Measurements from ENCODE around the gene OSGEPL1.
A peak's percentile ranks its signal among the peaks of the same experiment; 100 is the strongest.

Gene OSGEPL1, protein sequence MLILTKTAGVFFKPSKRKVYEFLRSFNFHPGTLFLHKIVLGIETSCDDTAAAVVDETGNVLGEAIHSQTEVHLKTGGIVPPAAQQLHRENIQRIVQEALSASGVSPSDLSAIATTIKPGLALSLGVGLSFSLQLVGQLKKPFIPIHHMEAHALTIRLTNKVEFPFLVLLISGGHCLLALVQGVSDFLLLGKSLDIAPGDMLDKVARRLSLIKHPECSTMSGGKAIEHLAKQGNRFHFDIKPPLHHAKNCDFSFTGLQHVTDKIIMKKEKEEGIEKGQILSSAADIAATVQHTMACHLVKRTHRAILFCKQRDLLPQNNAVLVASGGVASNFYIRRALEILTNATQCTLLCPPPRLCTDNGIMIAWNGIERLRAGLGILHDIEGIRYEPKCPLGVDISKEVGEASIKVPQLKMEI

DNA sequence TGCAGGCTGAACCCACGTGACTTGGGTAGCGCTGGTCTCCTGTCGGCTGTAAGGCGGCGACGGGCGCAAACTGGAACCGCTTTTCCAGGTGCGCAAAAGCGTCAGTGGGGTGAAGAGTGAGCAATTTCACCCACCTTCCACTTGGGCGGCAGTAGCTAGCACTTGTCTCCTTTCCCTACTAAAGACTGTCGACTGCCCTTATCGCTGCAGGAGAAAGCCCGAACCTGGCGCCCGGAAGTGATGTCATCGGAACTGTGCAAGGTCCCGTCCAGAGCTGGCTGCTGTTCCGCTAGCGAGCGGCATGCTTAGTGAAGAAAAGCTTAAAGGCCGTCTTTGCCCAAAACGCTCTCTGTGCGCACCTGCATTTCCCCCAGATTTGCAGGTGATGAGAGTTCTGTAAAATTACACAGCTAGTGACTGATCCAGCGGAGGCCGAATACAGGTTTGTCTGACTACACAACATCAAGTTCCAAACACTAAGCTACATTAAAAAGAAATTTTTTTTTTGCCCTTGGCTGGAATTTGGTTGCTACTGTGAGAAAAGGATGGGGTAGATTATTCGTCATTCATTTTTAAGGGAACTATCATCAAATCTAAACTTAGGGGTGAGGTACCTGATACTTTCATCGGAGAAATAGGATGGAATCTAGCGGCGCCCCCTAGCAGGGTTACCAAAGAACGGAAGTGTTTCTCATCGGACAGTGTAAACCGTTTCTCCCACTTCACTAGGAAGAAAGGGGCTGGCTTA, at the start of gene OSGEPL1:
OSGEPL1 (minus strand) TSS at position 242 of the 748 bp plus-strand sequence. CDS start 1,152 bp downstream, outside the sequence.
- H3K27me3 ChIP-seq (ENCODE audit: control insufficient read depth, insufficient read depth, low read length): no peaks in the 10 kb centered on the region
- H3K4me3 ChIP-seq (ENCODE audit: low read depth, low read length): peak within 1 kb of the TSS; percentile 80
- peak within 1 kb of the TSS; percentile 86 for H3K9ac ChIP-seq (ENCODE audit: low read length)
- H3K4me1 ChIP-seq (ENCODE audit: control insufficient read depth, insufficient read depth, low read length): no peaks in the 10 kb centered on the region
- H3K36me3 ChIP-seq (ENCODE audit: control insufficient read depth, insufficient read depth, low read length): peaks cover 7% of the 10 kb centered on the region; the same call in 1 of the 2 replicates
- H3K9me3 ChIP-seq (ENCODE audit: control insufficient read depth, insufficient read depth, low read depth, low read length): no peaks in the 10 kb centered on the region
- H3K27ac ChIP-seq (ENCODE audit: low read depth, low read length): peak within 1 kb of the TSS; percentile 92

DNA sequence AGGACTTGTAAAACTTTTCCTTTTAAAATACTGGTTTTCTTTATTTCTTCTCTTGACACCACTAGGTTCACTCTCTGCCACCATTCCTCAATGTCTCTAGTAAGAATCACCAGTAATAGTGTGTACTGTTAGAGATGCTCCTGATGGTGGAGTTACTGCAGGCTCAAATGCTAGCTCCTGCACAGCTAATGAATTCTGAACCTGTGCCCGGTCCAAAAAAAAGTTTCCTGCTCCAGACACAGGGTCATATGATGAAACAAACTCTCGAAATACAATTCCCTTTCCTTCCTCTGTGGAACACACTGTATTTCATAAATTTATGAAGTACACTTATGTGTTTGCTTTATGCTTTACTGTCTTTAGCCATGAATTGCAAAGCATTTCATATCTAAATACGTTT, 40.8 kb upstream of the OSGEPL1 start:
- no peaks in the 10 kb centered on the region for H3K9me3 ChIP-seq (ENCODE audit: control insufficient read depth, insufficient read depth, low read depth, low read length)
- H3K27me3 ChIP-seq (ENCODE audit: control insufficient read depth, insufficient read depth, low read length): no peaks in the 10 kb centered on the region
- no peaks in the 10 kb centered on the region for H3K4me1 ChIP-seq (ENCODE audit: control insufficient read depth, insufficient read depth, low read length)
- no peak overlapping the region for H3K4me3 ChIP-seq (ENCODE audit: low read depth, low read length)
- peaks cover 66% of the 10 kb centered on the region for H3K36me3 ChIP-seq (ENCODE audit: control insufficient read depth, insufficient read depth, low read length)
- H3K27ac ChIP-seq (ENCODE audit: low read depth, low read length): no peak overlapping the region
- no peak overlapping the region for H3K9ac ChIP-seq (ENCODE audit: low read length)

DNA sequence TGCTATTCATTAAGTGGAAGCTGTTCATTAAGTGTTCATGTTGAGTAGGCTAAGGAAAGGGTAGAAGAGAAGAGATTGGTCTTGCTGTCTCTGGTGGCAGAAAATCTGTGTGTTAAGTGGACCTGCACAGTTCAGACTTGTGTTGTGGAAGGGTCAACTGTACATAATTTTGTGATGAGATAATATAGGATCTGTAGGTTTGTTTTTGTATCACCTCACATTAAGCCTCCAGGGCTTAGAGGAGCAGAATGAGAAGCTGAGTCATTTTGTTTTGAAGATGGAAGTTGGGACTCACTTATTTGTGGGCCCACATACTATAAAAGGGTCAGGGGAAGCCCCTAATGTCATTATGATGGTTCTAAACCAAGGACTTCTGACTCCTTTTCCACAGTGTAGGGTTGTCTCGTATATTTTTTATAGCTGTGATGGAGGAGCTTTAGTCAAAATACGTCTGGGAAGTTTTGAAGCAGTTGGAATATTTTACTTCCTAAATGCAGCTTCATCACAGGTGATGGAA, 39.9 kb upstream of the OSGEPL1 start:
- Histone ChIP-seq H3K4me1 (ENCODE audit: control insufficient read depth, insufficient read depth, low read length) (no peaks in the 10 kb centered on the region), H3K9me3 (ENCODE audit: control insufficient read depth, insufficient read depth, low read depth, low read length) (no peaks in the 10 kb centered on the region), H3K27ac (ENCODE audit: low read depth, low read length) (no peak overlapping the region), H3K27me3 (ENCODE audit: control insufficient read depth, insufficient read depth, low read length) (no peaks in the 10 kb centered on the region), H3K36me3 (ENCODE audit: control insufficient read depth, insufficient read depth, low read length) (peaks cover 66% of the 10 kb centered on the region), H3K9ac (ENCODE audit: low read length) (no peak overlapping the region), H3K4me3 (ENCODE audit: low read depth, low read length) (no peak overlapping the region)

DNA sequence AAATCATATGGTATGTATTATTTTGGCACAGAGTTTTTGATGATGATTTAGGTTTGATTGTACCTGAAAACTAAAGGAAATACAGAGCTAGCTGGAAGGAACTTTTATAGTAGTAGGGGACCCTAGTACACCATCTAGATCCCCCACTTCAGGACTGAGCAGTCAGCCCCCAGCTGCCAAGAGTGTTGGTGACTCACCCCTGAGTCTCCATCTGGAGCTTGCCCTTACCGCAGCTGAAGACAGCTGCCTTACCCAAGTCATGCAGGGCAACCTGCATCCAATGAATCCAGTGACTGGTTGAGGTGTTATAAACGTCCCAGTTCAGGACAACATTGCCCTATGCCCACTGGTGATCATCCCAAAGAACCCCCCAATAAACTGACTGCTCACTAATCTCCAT, 36.9 kb upstream of the OSGEPL1 start:
- Histone ChIP-seq H3K9me3 (ENCODE audit: control insufficient read depth, insufficient read depth, low read depth, low read length) (no peaks in the 10 kb centered on the region), H3K36me3 (ENCODE audit: control insufficient read depth, insufficient read depth, low read length) (peaks cover 76% of the 10 kb centered on the region), H3K27ac (ENCODE audit: low read depth, low read length) (no peak overlapping the region), H3K9ac (ENCODE audit: low read length) (no peak overlapping the region), H3K4me3 (ENCODE audit: low read depth, low read length) (no peak overlapping the region), H3K4me1 (ENCODE audit: control insufficient read depth, insufficient read depth, low read length) (no peaks in the 10 kb centered on the region), H3K27me3 (ENCODE audit: control insufficient read depth, insufficient read depth, low read length) (no peaks in the 10 kb centered on the region)

DNA sequence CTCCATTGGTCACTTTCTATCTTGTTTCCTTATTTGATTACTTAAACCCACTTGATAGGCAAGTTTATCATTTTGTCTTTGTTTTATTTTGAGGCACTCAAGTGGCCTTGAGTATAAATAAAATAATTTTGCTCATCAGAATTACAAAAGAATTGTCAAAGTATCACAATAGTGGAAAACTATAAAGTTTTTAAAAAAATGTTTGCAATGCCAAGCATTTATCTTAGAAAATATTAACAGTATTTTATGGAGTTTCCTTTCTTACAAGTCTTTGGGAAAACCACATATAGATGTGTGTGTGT, 36.4 kb upstream of the OSGEPL1 start:
- Histone ChIP-seq H3K36me3 (ENCODE audit: control insufficient read depth, insufficient read depth, low read length) (peaks cover 76% of the 10 kb centered on the region), H3K9ac (ENCODE audit: low read length) (no peak overlapping the region), H3K27me3 (ENCODE audit: control insufficient read depth, insufficient read depth, low read length) (no peaks in the 10 kb centered on the region), H3K4me1 (ENCODE audit: control insufficient read depth, insufficient read depth, low read length) (no peaks in the 10 kb centered on the region), H3K4me3 (ENCODE audit: low read depth, low read length) (no peak overlapping the region), H3K9me3 (ENCODE audit: control insufficient read depth, insufficient read depth, low read depth, low read length) (no peaks in the 10 kb centered on the region), H3K27ac (ENCODE audit: low read depth, low read length) (no peak overlapping the region)

DNA sequence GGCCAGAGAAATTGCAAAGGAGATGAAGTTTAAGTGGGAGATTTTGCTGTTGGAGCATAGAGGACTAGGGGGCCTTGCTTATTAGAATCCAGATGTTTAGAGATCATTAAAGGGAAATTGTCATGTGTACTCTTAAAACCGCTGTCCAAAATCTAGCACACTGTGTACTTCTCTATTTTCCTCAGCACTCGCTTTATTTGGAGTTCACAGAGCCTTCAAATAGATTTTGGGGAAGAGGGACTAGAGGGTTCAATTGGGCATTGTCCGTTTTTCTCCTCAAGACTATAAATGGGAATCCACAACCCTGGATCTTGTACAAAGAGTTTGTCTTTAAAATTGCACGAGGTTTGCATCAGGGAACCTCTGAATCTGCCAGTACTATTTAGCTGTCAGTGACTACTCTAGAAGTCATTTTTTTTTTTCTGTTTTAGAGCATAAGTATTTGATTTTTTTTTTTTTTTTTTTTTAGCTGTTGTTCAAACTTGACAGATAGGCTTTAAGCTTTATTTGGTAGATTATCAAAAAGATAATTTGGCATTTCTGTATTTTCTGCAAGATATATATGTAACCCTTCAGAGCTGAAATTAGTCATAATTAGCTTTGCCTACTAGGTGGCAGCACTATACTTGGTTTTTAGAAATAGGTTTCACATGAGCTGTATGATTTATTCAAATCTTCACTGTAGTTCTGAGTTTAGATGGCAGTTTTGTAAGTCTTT, 35.9 kb upstream of the OSGEPL1 start:
- H3K27ac ChIP-seq (ENCODE audit: low read depth, low read length): no peak overlapping the region
- H3K27me3 ChIP-seq (ENCODE audit: control insufficient read depth, insufficient read depth, low read length): no peaks in the 10 kb centered on the region
- no peak overlapping the region for H3K9ac ChIP-seq (ENCODE audit: low read length)
- H3K4me3 ChIP-seq (ENCODE audit: low read depth, low read length): no peak overlapping the region
- H3K4me1 ChIP-seq (ENCODE audit: control insufficient read depth, insufficient read depth, low read length): no peaks in the 10 kb centered on the region
- no peaks in the 10 kb centered on the region for H3K9me3 ChIP-seq (ENCODE audit: control insufficient read depth, insufficient read depth, low read depth, low read length)
- peaks cover 80% of the 10 kb centered on the region for H3K36me3 ChIP-seq (ENCODE audit: control insufficient read depth, insufficient read depth, low read length)

DNA sequence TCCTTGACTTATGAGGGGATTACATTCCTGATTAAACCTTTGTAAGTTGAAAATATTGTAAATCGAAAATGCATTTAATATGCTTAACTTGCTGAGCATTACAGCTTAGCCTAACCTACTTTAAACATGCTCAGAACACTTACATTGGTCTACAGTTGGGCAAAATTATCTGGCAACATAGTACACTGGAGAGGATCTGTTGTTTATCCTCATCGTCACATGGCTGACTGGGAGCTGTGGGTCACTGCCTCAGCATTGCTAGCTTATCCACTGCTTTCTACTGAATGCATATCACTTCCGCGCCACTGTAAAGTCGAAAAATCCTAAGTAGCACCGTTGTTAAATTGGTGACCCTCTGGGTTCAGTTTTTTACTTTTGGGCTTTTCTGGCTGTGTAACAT, 35.3 kb upstream of the OSGEPL1 start:
- H3K4me1 ChIP-seq (ENCODE audit: control insufficient read depth, insufficient read depth, low read length): no peaks in the 10 kb centered on the region
- H3K4me3 ChIP-seq (ENCODE audit: low read depth, low read length): no peak overlapping the region
- H3K36me3 ChIP-seq (ENCODE audit: control insufficient read depth, insufficient read depth, low read length): peaks cover 82% of the 10 kb centered on the region
- no peak overlapping the region for H3K9ac ChIP-seq (ENCODE audit: low read length)
- H3K9me3 ChIP-seq (ENCODE audit: control insufficient read depth, insufficient read depth, low read depth, low read length): no peaks in the 10 kb centered on the region
- H3K27me3 ChIP-seq (ENCODE audit: control insufficient read depth, insufficient read depth, low read length): no peaks in the 10 kb centered on the region
- no peak overlapping the region for H3K27ac ChIP-seq (ENCODE audit: low read depth, low read length)

DNA sequence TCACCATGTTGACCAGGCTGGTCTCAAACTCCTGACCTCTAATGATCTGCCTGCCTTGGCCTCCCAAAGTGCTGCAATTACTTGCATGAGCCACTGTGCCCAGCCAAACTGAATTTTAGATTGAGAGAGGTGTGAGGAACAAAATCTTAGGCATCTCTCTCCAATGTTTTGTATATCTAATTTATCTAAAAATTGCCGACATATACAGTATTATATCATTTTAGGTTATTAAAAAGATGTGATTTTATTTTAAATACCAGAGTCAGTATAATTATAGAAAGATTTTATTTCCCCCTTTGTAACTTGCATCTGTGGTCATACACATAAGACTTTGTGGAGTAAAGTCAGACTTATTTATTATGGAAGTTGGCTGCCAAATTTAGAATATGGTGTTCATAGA, 31.7 kb upstream of the OSGEPL1 start:
- H3K27ac ChIP-seq (ENCODE audit: low read depth, low read length): no peak overlapping the region
- H3K9me3 ChIP-seq (ENCODE audit: control insufficient read depth, insufficient read depth, low read depth, low read length): no peaks in the 10 kb centered on the region
- H3K27me3 ChIP-seq (ENCODE audit: control insufficient read depth, insufficient read depth, low read length): no peaks in the 10 kb centered on the region
- peaks cover 81% of the 10 kb centered on the region for H3K36me3 ChIP-seq (ENCODE audit: control insufficient read depth, insufficient read depth, low read length)
- H3K4me1 ChIP-seq (ENCODE audit: control insufficient read depth, insufficient read depth, low read length): no peaks in the 10 kb centered on the region
- H3K9ac ChIP-seq (ENCODE audit: low read length): no peak overlapping the region
- H3K4me3 ChIP-seq (ENCODE audit: low read depth, low read length): no peak overlapping the region

DNA sequence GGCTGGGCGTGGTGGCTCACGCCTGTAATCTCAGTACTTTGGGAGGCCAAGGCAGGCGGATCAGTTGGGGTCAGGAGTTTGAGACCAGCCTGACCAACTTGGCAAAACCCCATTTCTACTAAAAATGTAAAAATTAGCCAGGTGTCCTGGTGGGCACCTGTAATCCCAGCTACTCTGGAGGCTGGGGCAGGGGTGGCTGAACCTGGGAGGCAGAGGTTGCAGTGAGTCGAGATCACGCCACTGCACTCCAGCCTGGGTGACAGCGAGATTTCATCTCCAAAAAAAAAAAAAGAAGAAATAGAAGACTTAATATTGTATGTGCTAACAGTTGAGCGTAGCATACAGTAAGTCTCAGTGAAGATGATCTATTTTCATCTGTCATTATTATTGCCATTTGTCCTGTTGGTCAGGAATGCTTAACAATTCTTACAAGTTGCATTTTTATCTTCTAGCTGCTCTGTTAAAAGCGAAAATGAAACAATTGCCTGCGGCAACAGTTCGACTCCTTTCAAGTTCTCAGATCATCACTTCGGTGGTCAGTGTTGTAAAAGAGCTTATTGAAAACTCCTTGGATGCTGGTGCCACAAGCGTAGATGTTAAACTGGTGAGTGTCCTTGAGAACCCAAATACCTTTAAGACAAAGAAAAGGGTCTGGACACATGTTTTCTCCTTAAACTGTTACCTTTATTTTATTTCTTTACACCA, 28.9 kb upstream of the OSGEPL1 start:
- H3K36me3 ChIP-seq (ENCODE audit: control insufficient read depth, insufficient read depth, low read length): peaks cover 62% of the 10 kb centered on the region
- H3K4me1 ChIP-seq (ENCODE audit: control insufficient read depth, insufficient read depth, low read length): no peaks in the 10 kb centered on the region

DNA sequence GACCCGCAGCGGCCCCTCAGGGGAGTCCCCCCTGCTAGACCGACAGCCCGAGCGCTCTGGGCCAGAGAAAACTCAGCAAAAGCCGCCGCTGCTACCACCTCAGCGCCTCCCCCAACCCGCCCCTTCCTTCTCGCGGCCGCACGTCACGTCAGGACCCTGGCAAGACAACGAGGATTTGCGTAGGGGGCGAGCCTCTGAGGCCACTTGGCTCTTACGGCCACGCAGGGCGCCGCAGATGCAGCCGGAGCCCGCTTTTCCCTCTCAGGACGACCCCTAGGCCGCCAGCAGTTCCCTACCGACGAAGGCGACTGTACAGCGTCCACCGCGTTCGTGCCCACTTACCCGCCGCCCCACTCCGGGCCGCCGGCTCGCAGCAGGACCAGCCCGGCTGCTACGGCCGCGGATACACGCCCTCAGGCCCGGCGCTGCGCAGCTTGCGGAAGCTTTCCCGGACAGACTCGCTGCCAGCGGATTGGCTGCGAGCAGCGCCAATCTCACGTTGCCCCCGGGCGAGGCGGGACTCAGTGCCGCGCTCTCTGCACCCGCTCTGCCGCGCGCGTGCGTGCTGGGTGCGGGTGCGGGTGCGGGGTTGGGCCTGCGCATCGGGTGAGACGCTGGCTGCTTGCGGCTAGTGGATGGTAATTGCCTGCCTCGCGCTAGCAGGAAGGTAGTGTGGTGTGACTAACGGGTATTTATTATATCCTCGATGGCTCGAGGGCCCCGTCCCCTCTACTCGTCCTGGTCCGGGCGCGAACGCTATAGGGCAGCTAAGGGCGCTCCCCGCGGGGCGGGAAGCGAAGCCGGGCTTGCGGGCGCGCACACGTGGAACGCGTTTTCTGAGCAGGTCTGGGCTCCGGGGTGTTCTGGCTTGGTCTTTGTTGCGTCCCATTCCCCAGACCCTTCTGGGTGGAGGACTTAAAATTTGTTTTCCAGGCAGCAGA, 21.6 kb upstream of the OSGEPL1 start, which contains the start of the genes ORMDL1 and PMS1:
ORMDL1 (minus strand) TSS at position 413 of the 941 bp plus-strand sequence. CDS start 1,744 bp downstream, outside the sequence.
PMS1 (plus strand) TSS at position 524 of the 941 bp plus-strand sequence. CDS start 7,360 bp downstream, outside the sequence.
- H3K36me3 ChIP-seq (ENCODE audit: control insufficient read depth, insufficient read depth, low read length): peaks cover 41% of the 10 kb centered on the region
- H3K4me3 ChIP-seq (ENCODE audit: low read depth, low read length): peak within 1 kb of the TSS; percentile 91
- peak within 1 kb of the TSS; percentile 89 for H3K9ac ChIP-seq (ENCODE audit: low read length)
- peak within 1 kb of the TSS; percentile 88 for H3K27ac ChIP-seq (ENCODE audit: low read depth, low read length)
- H3K4me1 ChIP-seq (ENCODE audit: control insufficient read depth, insufficient read depth, low read length): peaks cover 7% of the 10 kb centered on the region; the same call in 1 of the 2 replicates
- no peaks in the 10 kb centered on the region for H3K27me3 ChIP-seq (ENCODE audit: control insufficient read depth, insufficient read depth, low read length)
- no peaks in the 10 kb centered on the region for H3K9me3 ChIP-seq (ENCODE audit: control insufficient read depth, insufficient read depth, low read depth, low read length)

More for the DNA sequence above, 28.9 kb upstream of the OSGEPL1 start:
- Histone ChIP-seq H3K4me3 (ENCODE audit: low read depth, low read length) (no peak overlapping the region), H3K27me3 (ENCODE audit: control insufficient read depth, insufficient read depth, low read length) (no peaks in the 10 kb centered on the region), H3K27ac (ENCODE audit: low read depth, low read length) (no peak overlapping the region), H3K9me3 (ENCODE audit: control insufficient read depth, insufficient read depth, low read depth, low read length) (no peaks in the 10 kb centered on the region), H3K9ac (ENCODE audit: low read length) (no peak overlapping the region)

Measured in HUES6 (cell line).